ENCODE measurements around the gene SLIT3.

SLIT3 gene

GRCh38 chr5:169037466-169037865, 263.5 kb downstream of the SLIT3 start:
- DNase-seq (ENCODE audit: low read depth, low spot score), result no peak

- DNase-seq (ENCODE audit: low read depth, low spot score), result no peak
These were observed 264.7 kb downstream of the SLIT3 start for GRCh38 chr5:169036079-169036805.

DNA sequence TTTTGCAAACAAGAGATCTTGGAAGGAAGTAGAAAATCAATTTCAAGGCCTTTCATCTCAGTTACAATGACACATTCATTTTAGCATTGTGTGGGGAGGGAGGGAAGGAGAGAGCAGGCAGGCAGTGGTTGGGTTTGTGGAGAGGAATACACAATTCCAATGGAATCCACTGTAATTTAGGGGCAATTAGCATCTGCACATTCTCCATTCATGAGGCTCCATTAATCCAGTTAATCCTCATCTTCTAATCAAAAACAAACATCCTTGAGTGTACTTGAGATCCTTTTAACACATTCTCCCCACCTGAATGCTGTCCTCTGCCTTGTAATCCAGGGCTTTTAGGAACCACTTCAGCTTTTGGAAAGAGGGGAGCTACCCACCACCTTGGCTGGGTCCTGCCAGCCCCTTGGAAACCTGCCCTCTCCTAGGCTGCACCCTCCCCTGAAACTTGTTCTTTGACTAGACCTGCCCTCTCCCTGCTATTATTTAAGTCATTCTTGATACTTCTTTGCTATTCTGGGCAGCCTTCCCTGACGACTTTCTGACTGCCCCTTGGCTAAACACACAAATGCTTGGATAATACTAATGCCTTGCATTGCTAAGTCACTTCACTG, 271.2 kb downstream of the SLIT3 start:
- DNase-seq (ENCODE audit: low read depth, low spot score), result no peak

DNA sequence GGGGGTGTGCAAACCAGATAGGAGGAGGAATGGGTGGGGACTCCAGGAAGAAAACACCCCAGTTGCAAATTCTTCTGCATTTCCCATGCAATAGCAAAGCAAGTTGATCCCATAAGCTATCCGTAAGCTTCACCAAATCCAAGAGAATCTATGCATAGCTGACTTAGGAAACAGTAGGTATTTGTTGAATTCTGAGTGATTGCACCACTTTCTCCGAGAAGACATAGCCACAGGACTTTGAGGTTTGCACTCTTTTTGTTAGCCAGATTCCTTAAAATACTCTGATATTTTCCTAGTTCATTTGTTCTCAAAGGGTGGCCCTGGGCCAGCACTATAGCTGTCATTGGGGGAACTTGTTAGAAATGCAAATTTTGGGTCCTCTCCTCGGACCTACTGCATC, 271.9 kb downstream of the SLIT3 start:
- no peak for DNase-seq (ENCODE audit: low read depth, low spot score)

DNA sequence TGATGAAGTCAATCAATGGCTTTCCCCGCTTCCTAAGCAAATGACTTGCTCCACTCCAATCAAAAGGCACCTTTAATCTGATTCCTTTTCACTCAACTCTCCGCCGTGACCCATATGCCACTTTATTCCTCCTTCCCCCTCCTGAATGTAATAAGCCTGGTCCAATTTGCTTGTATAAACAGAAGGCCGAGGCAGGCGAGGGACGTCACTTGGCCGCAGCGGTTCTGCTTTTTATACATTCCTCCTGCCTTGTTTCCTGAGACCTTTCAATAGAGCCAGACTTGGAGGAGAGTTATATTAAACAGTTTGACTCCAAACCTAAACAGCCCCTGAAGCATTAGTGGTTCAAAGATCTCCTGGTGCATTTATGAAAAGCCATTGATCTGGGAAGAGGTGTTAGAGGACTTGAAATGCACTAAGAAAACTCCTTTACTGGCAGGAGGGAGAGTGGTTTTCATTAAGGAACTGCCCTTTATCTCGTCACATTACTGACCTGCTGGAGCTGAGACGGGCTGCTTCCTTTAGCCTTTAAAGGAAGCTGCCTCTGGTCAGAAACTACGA, 273.4 kb downstream of the SLIT3 start:
- no peak for DNase-seq (ENCODE audit: low read depth, low spot score)

GRCh38 chr5:169025491-169025890, 275.4 kb downstream of the SLIT3 start:
- no peak for DNase-seq (ENCODE audit: low read depth, low spot score)

DNA sequence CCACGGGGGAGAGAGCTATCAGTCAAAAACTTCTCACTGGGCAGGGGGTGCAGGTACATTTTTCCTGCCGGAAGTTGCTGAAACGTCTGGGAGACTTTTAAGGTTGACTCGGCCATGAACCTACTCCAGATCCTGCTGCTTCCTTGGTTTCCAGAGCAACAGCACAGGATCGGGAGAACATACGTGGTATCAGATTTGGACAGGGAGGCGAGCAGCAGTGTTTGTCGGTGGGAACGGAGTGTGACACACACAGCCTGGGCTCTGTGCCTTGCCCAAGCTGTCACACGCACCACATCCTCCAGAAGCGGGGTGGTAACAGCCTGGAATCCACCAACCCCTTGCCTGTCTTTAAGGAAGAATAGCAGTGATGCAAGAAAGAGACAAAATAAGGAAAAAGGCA, 276.5 kb downstream of the SLIT3 start:
- DNase-seq (ENCODE audit: low read depth, low spot score), result no peak

- no peak for DNase-seq (ENCODE audit: low read depth, low spot score)
These were observed 278.2 kb downstream of the SLIT3 start for GRCh38 chr5:169022718-169023117.

DNA sequence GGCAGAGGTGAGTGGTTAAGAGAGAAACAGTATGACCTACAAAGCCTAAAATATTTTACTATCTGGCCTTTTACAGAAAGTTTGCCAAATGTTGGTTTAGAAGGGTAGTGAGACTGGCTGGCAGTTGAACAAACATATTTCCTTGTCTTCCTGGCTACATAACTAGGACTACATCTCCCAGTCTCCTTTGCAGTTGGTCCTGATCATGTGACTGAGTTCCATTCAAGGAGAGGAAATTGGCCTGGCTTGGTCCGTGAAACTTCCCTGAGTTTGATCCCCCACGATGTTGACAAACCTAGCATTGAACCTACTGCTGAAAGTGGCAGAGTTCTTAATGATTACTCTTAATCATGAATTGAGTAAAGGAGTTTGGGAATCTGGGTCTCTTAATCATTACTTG, 280.8 kb downstream of the SLIT3 start:
- no peak for DNase-seq (ENCODE audit: low read depth, low spot score)

- DNase-seq (ENCODE audit: low read depth, low spot score), result no peak
These were observed 282.0 kb downstream of the SLIT3 start for GRCh38 chr5:169018925-169019324.

DNA sequence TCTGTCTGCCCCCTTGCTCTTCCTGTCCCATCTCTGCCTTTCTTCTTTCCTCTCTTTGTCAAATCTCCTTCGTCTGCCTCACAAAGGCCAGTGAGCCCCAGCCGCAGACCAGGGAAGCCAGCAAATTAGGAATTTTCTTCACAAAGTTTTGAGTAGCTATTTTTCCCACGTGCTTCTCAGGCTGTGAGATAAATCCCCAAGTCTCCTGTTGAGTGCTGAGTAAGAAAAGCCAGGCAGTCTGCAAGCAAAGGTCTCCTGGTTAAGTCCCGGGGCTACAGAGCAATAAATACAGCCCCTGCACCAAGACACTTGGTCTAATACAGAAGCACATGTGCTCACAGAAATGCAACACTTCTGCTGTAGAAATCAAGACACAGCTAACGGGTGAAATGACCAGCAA, 284.9 kb downstream of the SLIT3 start:
- no peak for DNase-seq (ENCODE audit: low read depth, low spot score)

DNA sequence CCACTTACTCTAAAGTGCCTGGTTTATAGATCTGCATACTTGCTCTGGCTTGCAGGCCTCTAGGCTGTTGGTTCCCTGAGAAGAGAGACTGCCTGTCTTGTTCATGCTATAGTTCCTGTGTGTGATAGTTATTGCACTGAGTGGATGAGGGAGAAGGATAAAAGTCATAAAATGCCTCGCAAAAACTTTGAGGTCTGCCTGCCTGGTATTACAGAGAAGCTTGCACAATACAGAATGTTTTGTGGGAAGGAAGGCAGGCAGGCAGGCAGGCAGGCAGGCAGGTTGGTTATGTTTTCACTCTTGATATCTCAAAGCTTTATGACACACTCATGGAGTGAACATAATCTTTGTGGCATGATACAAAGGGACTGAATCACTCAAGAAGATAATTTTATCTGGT, 287.1 kb downstream of the SLIT3 start:
- no peak for DNase-seq (ENCODE audit: low read depth, low spot score)

DNA sequence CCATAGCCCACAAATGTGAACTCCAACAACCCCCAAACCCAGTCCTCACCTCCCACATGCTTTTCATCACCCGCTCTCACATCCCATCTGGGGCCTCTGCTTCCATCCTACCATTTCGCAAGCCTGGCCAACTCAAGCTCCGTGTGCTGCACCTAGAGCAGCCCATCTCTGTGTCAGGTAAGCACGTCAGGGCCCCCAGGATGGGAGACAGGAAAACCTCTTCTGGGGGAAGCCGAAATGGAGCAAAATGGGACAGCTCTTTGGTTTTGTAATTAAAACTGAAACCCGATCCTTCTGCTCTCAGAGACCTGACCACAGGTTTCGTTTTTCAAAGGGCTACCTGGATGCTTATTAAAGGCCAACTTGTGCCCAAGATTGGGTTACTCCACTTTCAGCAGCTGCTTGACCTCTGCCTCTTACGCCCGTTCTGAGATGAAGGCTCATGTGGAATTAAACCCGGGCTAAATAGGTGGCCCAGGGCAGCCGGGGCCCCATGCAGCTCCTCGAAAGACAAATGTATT, 287.7 kb downstream of the SLIT3 start:
- DNase-seq (ENCODE audit: low read depth, low spot score), result no peak

GRCh38 chr5:169012450-169012849, 288.5 kb downstream of the SLIT3 start:
- DNase-seq (ENCODE audit: low read depth, low spot score), result no peak

GRCh38 chr5:169011451-169011850, 289.5 kb downstream of the SLIT3 start:
- no peak for DNase-seq (ENCODE audit: low read depth, low spot score)

DNA sequence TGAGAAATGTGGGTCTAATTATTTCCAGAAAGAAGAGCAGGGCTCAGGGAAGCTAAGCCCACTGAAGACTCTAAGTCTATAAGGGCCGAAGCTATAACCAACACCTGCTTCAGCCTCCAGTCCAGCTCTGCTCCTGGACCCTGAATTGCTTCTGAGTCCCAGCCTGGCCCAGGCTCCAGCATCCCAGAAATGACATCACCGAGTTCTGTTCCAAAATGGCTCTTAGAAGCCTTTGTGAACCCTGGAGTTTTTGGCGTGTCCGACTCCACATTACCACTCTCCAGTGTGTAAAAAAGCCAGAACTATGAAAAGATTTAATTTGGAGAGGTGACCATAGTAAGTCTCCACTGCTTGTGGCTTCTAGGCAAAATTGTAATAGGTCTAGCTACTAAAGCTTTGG, 289.9 kb downstream of the SLIT3 start:
- DNase-seq (ENCODE audit: low read depth, low spot score), result no peak

GRCh38 chr5:169009123-169009522, 291.8 kb downstream of the SLIT3 start:
- no peak for DNase-seq (ENCODE audit: low read depth, low spot score)

DNA sequence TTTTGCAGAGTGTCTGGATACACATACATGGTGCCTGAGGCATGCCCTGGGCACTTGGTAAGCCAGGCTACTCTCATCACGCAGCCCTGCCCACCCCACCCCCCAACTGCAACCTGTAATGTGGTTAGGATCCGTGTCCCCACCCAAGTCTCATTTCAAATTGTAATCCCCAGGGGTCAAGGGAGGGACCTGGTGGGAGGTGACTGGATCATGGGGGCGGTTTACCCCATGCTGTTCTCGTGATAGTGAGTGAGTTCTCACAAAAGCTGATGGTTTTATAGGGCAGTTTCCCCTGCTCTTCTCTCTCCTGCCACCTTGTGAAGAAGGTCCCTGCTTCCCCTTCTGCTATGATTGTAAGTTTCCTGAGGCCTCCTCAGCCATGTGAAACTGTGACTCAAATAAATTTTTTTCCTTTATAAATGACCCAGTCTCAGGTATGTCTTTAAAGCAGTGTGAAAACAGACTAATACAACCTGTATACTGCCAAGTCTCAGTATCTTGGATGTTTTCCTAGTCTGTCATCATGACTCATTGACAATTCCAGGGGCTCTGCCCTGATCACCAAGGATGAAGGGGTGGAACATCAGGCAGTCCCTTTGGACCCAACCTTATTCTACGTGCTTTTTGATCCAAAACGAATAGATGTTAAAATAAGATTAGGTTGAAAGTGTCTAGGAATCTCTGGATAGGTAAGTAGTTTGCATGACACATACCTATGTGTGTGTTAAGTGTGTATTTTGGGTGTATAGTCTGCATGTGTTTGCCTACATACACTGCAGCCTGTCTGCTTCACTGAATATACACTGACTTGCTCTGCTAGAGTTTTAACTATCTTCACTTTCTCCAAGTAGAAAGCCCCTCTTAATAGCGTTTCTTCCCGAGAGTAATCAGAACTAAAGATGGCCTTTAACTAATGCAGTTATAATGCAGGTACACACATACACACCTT, 293.8 kb downstream of the SLIT3 start:
- no peak for DNase-seq (ENCODE audit: low read depth, low spot score)

- DNase-seq (ENCODE audit: low read depth, low spot score), result no peak
These were observed 296.4 kb downstream of the SLIT3 start for GRCh38 chr5:169004551-169004950.

DNA sequence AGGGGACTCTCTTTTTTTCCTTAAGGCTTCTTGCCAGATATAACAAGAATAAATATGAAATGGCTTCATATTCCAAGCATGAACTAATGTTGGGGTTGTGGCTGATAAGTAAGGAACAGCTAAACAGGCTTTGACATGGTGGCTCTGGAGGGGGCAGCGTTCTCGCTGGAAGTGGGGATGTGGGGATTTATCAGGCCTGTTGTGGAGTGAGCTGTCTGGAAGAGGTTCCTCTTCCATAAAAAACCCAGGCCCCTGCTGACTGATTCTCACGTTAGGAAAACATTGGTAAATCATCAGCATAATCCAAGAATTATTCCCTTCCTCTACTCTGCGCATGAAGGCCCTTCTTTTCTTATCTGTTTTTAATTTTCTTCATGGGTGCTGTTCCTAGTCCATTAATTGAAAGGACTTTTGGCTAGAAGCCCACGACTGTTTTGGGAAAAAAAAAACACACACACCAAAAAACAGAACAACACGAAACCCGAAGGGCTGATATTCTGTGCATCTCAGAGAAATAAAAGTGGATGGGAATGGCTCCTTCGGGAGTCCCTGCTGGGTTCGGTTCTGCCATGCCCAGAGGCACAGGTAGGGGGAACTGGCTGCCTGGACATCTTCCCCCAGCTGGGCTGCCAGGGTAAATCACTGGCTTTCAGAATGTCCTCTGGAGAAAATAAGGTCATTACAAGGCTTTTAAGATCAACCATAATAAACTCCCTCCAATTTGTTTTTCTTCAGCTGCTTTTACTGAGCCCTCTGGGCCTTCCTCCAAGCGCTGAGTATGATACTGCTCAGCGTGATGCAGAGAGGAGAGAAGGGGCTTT, 297.0 kb downstream of the SLIT3 start:
- no peak for DNase-seq (ENCODE audit: low read depth, low spot score)

DNA sequence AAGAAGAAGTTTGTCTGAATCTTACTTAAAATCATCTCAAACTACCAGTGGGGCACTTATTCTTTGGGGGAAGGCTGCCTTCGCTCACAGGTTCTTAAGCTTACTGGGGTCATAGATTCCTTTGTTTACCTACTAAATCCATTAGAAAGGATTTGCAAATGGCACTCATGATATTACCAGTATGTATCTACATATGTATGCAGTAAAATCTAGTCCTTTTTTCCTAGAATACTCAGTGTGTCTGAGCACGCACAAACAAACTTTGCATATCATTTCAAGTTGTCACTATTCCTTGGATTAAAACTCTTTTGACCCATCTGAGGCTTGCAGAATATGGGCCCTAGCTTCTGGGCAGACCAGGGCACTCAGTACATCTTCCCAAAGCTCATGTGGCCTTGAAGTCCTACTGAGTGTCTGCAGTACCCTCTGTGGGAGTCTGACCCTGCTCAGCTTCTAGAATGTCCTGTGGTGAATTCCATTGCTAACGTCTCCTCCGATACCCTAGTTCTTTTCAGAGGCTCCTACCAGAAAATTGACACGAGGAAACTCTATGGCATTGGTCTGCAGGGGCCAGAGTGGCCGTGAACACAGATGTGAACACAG, 297.9 kb downstream of the SLIT3 start:
- no peak for DNase-seq (ENCODE audit: low read depth, low spot score)

Measured in smooth muscle cell of the brain vasculature (primary cell).